Measurements from ENCODE around the gene IL1RAPL2.
"Not testable (repeated sequence)": the region's sequence is repeated elsewhere in the genome, so short reads cannot be mapped to it uniquely, and the experiment has no call there.

The IL1RAPL2 gene

DNA sequence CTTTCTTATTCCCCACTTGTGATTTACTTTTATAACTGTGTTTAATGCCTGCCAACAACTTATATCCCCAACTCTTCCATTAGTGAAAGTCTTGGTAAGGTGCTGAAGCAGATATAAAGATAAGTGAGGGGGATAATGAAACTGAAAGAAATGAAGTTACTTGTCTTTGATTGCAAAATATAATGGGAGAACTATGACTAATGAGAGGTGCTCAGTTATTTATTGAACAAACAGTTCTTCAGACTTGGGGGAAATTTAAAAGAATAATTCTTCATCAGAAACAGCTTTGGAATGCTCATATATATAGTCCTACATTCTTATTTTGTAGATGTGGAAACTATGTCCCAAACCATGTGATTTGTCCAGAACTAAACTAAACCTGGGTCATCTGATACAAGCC lies 441.0 kb downstream of the IL1RAPL2 start:
- no peak for DNase-seq (ENCODE audit: extremely low read depth in 1 of 2, low read depth in 1 of 2)

GRCh38 chrX:105013719-105014118 lies 447.7 kb downstream of the IL1RAPL2 start:
- DNase-seq (ENCODE audit: extremely low read depth in 1 of 2, low read depth in 1 of 2), result no peak

DNA sequence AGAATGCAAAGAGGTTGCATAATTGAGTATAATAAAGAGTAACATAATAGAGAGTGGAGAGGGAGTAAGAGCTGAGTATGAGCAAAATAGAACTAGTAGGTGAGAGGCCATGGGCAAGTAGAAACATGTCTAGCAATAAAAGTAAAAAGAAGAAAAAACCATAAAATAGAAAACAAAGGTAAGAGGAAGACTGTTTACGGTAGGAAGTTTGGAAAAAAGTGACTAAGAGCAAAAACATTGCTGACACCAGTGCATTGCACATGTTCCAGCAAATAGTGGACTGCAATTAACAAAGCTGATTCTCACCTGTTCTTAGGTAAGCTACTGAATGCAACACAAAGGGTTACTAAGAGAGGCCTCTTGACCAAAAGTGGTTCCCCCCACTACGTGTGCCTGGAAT lies 451.6 kb downstream of the IL1RAPL2 start:
- DNase-seq (ENCODE audit: extremely low read depth in 1 of 2, low read depth in 1 of 2), result no peak

- DNase-seq (ENCODE audit: extremely low read depth in 1 of 2, low read depth in 1 of 2), result no peak
These were observed 452.9 kb downstream of the IL1RAPL2 start for GRCh38 chrX:105018865-105019264.

DNA sequence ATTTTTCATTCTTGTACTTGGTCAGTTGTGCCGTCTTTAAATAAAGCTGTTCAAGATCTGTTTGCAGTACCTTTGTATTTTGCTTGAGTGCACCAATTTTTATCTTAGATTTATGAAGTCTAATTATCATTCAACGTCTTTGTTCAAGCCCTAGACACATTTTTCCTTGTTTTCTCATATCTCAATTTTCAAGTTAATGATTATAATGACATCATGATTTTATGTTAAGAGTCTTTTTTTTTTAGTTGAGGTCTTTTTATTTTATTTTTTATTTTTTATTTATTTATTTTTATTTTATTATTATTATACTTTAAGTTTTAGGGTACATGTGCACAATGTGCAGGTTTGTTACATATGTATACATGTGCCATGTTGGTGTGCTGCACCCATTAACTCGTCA lies 463.0 kb downstream of the IL1RAPL2 start:
- DNase-seq (ENCODE audit: extremely low read depth in 1 of 2, low read depth in 1 of 2), result not testable (repeated sequence)

GRCh38 chrX:105038672-105039328 lies 472.8 kb downstream of the IL1RAPL2 start:
- no peak for DNase-seq (ENCODE audit: extremely low read depth in 1 of 2, low read depth in 1 of 2)

- DNase-seq (ENCODE audit: extremely low read depth in 1 of 2, low read depth in 1 of 2), result no peak
These were observed 484.9 kb downstream of the IL1RAPL2 start for GRCh38 chrX:105050921-105051320.

GRCh38 chrX:105051364-105051763 lies 485.4 kb downstream of the IL1RAPL2 start:
- no peak for DNase-seq (ENCODE audit: extremely low read depth in 1 of 2, low read depth in 1 of 2)

- no peak for DNase-seq (ENCODE audit: extremely low read depth in 1 of 2, low read depth in 1 of 2)
These were observed 486.9 kb downstream of the IL1RAPL2 start for GRCh38 chrX:105052926-105053325.

DNA sequence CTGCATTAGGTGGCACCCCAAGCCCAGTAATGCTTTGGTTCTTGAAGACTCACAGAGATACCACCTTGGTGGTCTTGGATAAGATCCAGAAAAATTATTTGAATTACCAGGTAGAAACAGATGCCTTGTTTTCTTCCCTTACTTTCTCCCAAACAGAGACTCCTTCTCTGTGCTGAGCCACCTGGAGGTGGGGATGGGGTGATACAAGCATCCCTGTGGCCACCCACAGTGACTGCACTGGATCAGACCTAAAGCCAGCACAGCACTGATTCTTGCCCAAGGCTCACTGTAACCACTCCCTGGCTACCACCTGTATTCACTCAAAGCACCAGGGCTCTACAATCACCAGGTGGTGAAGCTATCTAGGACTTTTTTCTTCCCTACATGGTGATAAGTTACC lies 497.7 kb downstream of the IL1RAPL2 start:
- no peak for DNase-seq (ENCODE audit: extremely low read depth in 1 of 2, low read depth in 1 of 2)

DNA sequence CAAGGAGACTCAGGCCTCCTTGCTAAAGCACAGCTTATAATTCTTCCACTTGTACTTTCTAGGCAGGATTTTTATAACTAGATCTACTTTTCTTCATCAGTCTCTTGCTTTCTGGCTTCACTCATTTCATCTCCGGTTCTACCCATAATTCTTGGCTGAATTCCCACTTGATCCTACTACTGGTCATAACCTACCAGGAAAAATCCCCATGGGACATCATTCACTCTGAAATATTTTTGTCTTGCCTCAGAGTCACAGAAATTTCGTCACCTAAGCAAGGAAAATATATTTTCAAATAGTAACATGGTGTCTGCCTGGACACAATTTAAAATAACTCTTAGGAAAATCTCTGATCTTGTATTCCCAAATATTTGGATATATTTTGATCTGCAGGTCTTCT lies 532.2 kb downstream of the IL1RAPL2 start:
- no peak for DNase-seq (ENCODE audit: extremely low read depth in 1 of 2, low read depth in 1 of 2)

DNA sequence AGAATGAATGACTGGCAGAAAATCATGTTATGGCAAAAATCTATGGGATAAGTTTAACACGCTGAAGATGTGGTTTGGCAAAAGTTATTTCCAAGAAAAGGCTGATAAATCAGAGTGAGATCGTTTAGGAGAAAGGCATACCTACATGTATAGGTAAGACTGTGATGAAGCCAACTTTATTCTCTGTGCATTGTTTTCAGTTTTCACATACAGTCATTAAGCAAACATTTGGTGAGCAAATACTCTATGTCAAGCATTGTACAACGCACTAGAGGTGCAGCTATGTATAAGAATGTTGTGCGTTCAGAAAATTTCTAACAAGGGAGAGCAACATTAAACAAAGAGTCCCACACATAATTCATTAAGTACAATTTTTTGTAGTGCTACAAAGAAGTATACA lies 532.8 kb downstream of the IL1RAPL2 start:
- no peak for DNase-seq (ENCODE audit: extremely low read depth in 1 of 2, low read depth in 1 of 2)

- DNase-seq (ENCODE audit: extremely low read depth in 1 of 2, low read depth in 1 of 2), result no peak
These were observed 535.4 kb downstream of the IL1RAPL2 start for GRCh38 chrX:105101378-105101777.

GRCh38 chrX:105109936-105110335 lies 543.9 kb downstream of the IL1RAPL2 start:
- no peak for DNase-seq (ENCODE audit: extremely low read depth in 1 of 2, low read depth in 1 of 2)

DNA sequence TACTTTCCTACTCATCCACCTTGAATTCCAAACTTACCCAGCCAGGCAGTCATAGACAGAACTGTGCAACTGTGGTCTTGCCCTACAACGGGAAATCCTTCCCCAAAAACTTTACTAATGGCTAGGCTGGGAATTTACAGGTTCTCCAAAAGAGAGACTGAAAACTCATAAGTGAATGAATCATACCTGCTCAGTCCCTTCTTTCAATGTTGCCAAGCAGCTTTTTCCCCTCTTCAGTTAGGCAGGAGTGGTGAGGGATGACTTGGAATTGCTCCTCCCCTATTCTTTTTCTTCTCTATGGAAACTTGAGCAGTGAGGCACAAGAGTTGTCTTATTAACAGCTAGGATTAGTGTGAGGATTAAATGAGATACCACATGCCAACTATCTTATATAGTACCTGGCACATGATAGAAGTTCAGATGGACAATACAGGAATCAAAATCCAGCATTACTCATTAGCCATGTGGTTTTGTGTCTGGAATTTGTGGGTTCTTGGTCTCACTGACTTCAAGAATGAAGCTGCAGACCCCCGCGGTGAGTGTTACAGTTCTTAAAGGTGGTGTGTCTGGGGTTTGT lies 548.6 kb downstream of the IL1RAPL2 start:
- DNase-seq (ENCODE audit: extremely low read depth in 1 of 2, low read depth in 1 of 2), result no peak

DNA sequence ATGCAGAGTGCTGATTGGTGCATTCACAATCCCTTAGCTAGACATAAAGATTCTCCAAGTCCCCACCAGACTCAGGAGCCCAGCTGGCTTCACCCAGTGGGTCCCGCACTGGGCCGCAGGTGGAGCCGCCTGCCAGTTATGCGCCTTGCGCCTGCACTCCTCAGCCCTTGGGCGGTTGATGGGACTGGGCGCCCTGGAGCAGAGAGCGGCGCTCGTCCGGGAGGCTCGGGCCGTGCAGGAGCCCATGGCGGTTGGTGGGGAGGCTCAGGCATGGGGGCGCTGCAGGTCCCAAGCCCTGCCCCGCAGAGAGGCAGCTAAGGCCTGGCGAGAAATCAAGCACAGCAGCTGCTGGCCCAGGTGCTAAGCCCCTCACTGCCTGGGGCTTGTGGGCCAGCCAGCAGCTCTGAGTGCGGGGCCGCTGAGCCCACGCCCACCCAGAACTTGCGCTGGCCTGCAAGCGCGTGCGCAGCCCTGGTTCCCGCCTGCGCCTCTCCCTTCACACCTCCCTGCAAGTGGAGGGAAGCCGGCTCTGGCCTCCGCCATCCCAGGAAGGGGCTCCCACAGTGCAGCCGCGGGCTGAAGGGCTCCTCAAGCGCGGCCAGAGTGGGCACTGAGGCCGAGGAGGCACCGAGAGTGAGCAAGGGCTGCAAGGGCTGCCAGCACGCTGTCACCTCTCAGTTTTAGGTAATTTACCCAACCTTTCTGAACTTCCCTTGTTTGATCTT lies 549.8 kb downstream of the IL1RAPL2 start:
- DNase-seq (ENCODE audit: extremely low read depth in 1 of 2, low read depth in 1 of 2), result not testable (repeated sequence)

GRCh38 chrX:105116486-105116885 lies 550.5 kb downstream of the IL1RAPL2 start:
- no peak for DNase-seq (ENCODE audit: extremely low read depth in 1 of 2, low read depth in 1 of 2)

DNA sequence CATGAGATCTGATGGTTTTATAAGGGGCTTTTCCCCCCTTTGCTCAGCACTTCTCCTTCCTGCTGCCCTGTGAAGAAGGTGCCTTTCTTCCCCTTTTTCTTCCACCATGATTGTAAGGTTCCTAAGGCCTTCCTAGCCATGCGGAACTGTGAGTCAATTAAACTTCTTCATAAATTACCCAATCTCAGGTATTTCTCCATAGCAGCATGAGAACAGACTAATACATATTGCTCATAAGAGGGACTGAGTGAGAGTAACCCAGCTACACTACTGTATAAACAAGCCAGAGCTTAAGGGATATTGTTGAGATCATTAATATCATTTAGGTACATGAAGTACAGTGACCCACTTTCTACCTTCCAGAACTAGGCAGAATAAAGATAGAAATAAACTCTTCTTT lies 551.6 kb downstream of the IL1RAPL2 start:
- DNase-seq (ENCODE audit: extremely low read depth in 1 of 2, low read depth in 1 of 2), result no peak

DNA sequence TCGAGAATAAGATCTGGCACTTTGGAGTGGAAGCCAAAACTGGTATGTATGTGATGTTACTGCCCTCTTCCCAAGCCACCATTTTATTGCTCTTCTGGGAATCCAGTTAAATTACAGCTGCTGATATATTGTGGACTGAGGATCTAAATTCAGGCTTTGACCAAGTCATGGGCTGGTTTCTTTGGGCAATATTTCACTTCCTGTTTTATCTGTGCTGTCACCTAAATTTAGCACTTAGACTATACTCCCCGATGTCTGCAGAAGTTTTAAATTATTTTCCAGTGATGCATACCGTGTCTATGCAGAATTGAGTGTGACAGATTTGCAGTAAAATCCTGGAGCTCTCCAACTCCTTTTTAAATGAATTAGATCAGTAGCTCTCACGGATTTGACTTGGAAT lies 554.5 kb downstream of the IL1RAPL2 start:
- DNase-seq (ENCODE audit: extremely low read depth in 1 of 2, low read depth in 1 of 2), result no peak

DNA sequence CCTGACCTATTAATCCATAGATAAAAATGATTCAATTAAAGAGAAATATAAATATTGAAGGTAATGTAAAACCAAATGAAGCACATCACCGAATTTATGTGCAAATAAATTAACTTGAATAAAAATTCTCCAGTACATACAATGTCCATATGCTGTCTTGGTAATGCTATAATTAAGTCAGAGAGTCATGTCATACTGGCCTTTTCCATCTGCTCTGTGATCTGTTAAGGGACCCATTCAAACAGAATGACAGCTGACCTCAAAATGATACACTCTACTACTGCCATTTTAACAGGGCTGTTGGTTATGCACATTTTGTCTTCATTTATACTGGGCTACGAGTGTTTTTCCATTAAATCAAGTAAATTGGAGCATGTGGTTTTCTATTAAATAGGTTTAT lies 555.2 kb downstream of the IL1RAPL2 start:
- DNase-seq (ENCODE audit: extremely low read depth in 1 of 2, low read depth in 1 of 2), result no peak

- DNase-seq (ENCODE audit: extremely low read depth in 1 of 2, low read depth in 1 of 2), result no peak
These were observed 560.2 kb downstream of the IL1RAPL2 start for GRCh38 chrX:105126201-105126600.

DNA sequence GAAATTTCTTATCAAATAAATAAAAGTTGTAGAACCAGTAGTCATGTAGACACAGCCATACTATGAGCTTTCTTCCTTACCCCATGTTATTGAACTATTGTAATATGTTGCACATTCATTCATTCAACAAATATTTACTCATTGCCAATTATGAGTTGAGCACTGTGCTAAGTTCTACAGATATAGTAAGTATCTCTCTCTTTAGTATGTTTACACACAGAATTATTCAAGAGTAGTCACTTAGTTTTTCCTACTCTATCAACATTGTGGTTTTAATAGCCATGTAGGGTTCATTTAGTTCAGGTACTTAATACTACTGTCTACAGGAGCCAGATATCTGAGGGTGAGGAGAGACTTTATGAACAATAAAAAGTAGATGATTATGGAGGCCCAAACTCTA lies 568.3 kb downstream of the IL1RAPL2 start:
- no peak for DNase-seq (ENCODE audit: extremely low read depth in 1 of 2, low read depth in 1 of 2)

Measured in activated CD8-positive, alpha-beta memory T cell treated with anti-CD3 and anti-CD28 coated beads for 1 hour (primary cell).